CD14-positive monocyte (primary cell): Measurements from ENCODE around the gene SLC2A9. TPM values are rescaled to one million over a fixed set of nuclear protein-coding genes. Genes with fewer than 3 reads are reported as not detected.

Experiments used
- DNase-seq, 3 donors: peaks; one replicate each; pipeline ENCODE4 v3.0.0-alpha.2; 2011 to 2022
- H2AFZ ChIP-seq: 2 replicates; pipeline ENCODE4 v1.6.0; 2012; ENCODE audit warnings: mild to moderate bottlenecking, low read depth, low read length, inconsistent platforms; ENCODE audit not compliant: insufficient read depth, poor library complexity, severe bottlenecking
- H3K27ac ChIP-seq, 2 donors: 1 replicate in 1 of 2; 2 replicates in 1 of 2; pipeline ENCODE4 v1.5.1; 2012 to 2013; ENCODE audit warnings: low read length in 2 of 2, control low read depth in 1 of 2, inconsistent platforms in 1 of 2, low read depth in 1 of 2, mild to moderate bottlenecking in 1 of 2
- H3K27me3 ChIP-seq, 2 donors: one replicate each; pipeline versions ENCODE4 v1.6.0 to v1.6.1; 2011 to 2013; ENCODE audit warnings: low read length in 2 of 2; ENCODE audit not compliant: control insufficient read depth in 2 of 2, insufficient read depth in 2 of 2
- H3K36me3 ChIP-seq, 2 donors: replicated peaks in 1 of 2; 1 replicate in 1 of 2; 2 replicates in 1 of 2; pipeline versions ENCODE4 v1.5.1 to v1.6.1; 2012 to 2013; ENCODE audit warnings: low read length in 2 of 2, control low read depth in 1 of 2, inconsistent platforms in 1 of 2, mild to moderate bottlenecking in 1 of 2; ENCODE audit not compliant: insufficient read depth in 2 of 2, control insufficient read depth in 1 of 2
- H3K4me1 ChIP-seq, 2 donors: 1 replicate in 1 of 2; 2 replicates in 1 of 2; pipeline versions ENCODE4 v1.5.1 to v1.6.1; 2012 to 2013; ENCODE audit warnings: low read length in 2 of 2, control low read depth in 1 of 2, inconsistent platforms in 1 of 2, mild to moderate bottlenecking in 1 of 2, moderate library complexity in 1 of 2; ENCODE audit not compliant: insufficient read depth in 2 of 2, control insufficient read depth in 1 of 2
- H3K4me2 ChIP-seq: replicated peaks from 2 replicates; pipeline ENCODE3; 2012; ENCODE audit warnings: low read length, moderate library complexity, mild to moderate bottlenecking; ENCODE audit not compliant: poor library complexity, severe bottlenecking; ENCODE audit errors: extremely low read depth
- H3K4me3 ChIP-seq, 3 experiments: fragments of 200-600 bp in 1 of 3; sonication (generic) in 1 of 3; replicated peaks in 1 of 3; 1 replicate in 2 of 3; 2 replicates in 1 of 3; pipeline ENCODE4 v1.5.1; 2011 to 2013; ENCODE audit warnings: low read length in 3 of 3, mild to moderate bottlenecking in 3 of 3, control low read depth in 2 of 3, low read depth in 2 of 3, inconsistent platforms in 1 of 3, moderate library complexity in 1 of 3
- H3K79me2 ChIP-seq: 2 replicates; pipeline ENCODE4 v1.6.0; 2012; ENCODE audit warnings: mild to moderate bottlenecking, control low read depth, inconsistent platforms, low read length, moderate library complexity; ENCODE audit not compliant: insufficient read depth
- H3K9ac ChIP-seq: 2 replicates; pipeline ENCODE4 v1.6.0; 2017; ENCODE audit warnings: low read length, mild to moderate bottlenecking; ENCODE audit not compliant: insufficient read depth, poor library complexity, severe bottlenecking
- H3K9me3 ChIP-seq, 2 donors: replicated peaks in 1 of 2; 1 replicate in 1 of 2; 2 replicates in 1 of 2; pipeline versions ENCODE4 v1.5.1 to v1.6.1; 2012 to 2013; ENCODE audit warnings: low read length in 2 of 2, control low read depth in 1 of 2; ENCODE audit not compliant: control insufficient read depth in 1 of 2, insufficient read depth in 1 of 2
- H4K20me1 ChIP-seq: 2 replicates; pipeline ENCODE4 v1.6.0; 2012; ENCODE audit warnings: mild to moderate bottlenecking, low read length, control low read depth, moderate library complexity; ENCODE audit not compliant: insufficient read depth
- H3K27ac Mint-ChIP-seq, 7 donors: one replicate each; pipeline ENCODE4 v1.8.0; 2020; ENCODE audit warnings: mild to moderate bottlenecking in 7 of 7, mixed read lengths in 7 of 7, moderate library complexity in 6 of 7, inconsistent platforms in 2 of 7
- H3K27me3 Mint-ChIP-seq, 3 donors: one replicate each; pipeline ENCODE4 v1.8.0; 2021 to 2022; ENCODE audit warnings: low read depth in 3 of 3, mild to moderate bottlenecking in 3 of 3, mixed read lengths in 3 of 3, moderate library complexity in 3 of 3, inconsistent platforms in 1 of 3
- H3K36me3 Mint-ChIP-seq, 2 donors: one replicate each; pipeline ENCODE4 v1.8.0; 2020; ENCODE audit warnings: mixed read lengths in 2 of 2, inconsistent platforms in 1 of 2, mild to moderate bottlenecking in 1 of 2
- H3K4me1 Mint-ChIP-seq: one replicate; pipeline ENCODE4 v1.8.0; 2020; ENCODE audit warnings: mild to moderate bottlenecking, mixed read lengths
- H3K4me3 Mint-ChIP-seq, 2 donors: one replicate each; pipeline ENCODE4 v1.8.0; 2020; ENCODE audit warnings: mild to moderate bottlenecking in 2 of 2, mixed read lengths in 2 of 2, moderate library complexity in 1 of 2
- H3K9me3 Mint-ChIP-seq, 7 donors: one replicate each; pipeline ENCODE4 v1.8.0; 2020 to 2022; ENCODE audit warnings: mixed read lengths in 7 of 7, mild to moderate bottlenecking in 6 of 7, moderate library complexity in 6 of 7, inconsistent platforms in 2 of 7
- CTCF ChIP-seq: fragments of 200-600 bp; IDR thresholded peaks from one replicate; pipeline ENCODE4 v1.8.0; 2022; ENCODE audit warnings: antibody characterized with exemption, mild to moderate bottlenecking
- WGBS: methylation state at CpG from one replicate; pipeline ENCODE4 v1.1.5; 2013; ENCODE audit warnings: missing lambda C conversion rate; ENCODE audit not compliant: insufficient coverage; 5-methylcytosine and 5-hydroxymethylcytosine counted together
- intact Hi-C, 2 donors: fragments of 100-400 bp; cut with micrococcal nuclease; formaldehyde crosslinking; loops; one replicate each; pipeline versions ENCODE4 v1.15.0 to v1.15.1; 2023
- polyA minus RNA-seq: library from RNA; depleted of rRNA, polyadenylated mRNA; stranded (reverse); fragments of >200 nt; gene quantifications from 2 replicates; pipeline ENCODE4 v1.2.3, GENCODE V29; 2012
- polyA plus RNA-seq, 3 donors: library from polyadenylated mRNA; depleted of rRNA in 1 of 3; unstranded in 2 of 3; stranded (reverse) in 1 of 3; fragments of 300-500 nt in 2 of 3; fragments of >200 nt in 1 of 3; fragmentation: Illumina TruSeq in 2 of 3; gene quantifications; 1 replicate in 2 of 3; 2 replicates in 1 of 3; pipeline ENCODE4 v1.2.3, GENCODE V29; 2012 to 2021
- total RNA-seq, 12 experiments: library from RNA in 1 of 12; stranded (reverse) in 1 of 12; fragments of 120-200 nt in 1 of 12; gene quantifications; one replicate each; pipeline ENCODE4 v1.2.4 and lab custom pipeline; 2013 to 2026; ENCODE audit warnings: mixed read lengths in 6 of 12, inconsistent platforms in 1 of 12

The SLC2A9 gene
- total RNA-seq (2013): 24.6 TPM
- polyA plus RNA-seq (10 to 100 TPM; 27.3 to 38.6 (median 34.7) TPM), polyA minus RNA-seq (16.1 and 22.8 TPM in 2 replicates), total RNA-seq (lab: John Stamatoyannopoulos, UW) (3.4 to 32.8 (median 24.2) reads per million in 11 experiments)

GRCh38 chr4:10020871-10021652 lies at the start of gene SLC2A9:
Gene SLC2A9, minus strand, starts transcription at chr4:10021497. Its CDS starts 68 bp downstream, at chr4:10021429.
- Mint-ChIP-seq H3K27ac (peak within 1 kb of the TSS; percentile 87 to 99 (median 97)), H3K27me3 (peaks cover 0 to 2% (median 0%) of the 10 kb centered on the region in 3 donors), H3K4me3 (peak within 1 kb of the TSS; percentile 71 to 93), H3K9me3 (no peaks in the 10 kb centered on the region), H3K36me3 (peaks cover 15 to 23% of the 10 kb centered on the region in 2 donors), H3K4me1 (peaks cover 84% of the 10 kb centered on the region)
- intact Hi-C loops: loop anchor here (5.0 kb wide), 1 partner anchor 96 kb away; the partner anchor contains the start of gene WDR1 (in 2 of the 2)
- Histone ChIP-seq H3K27ac (peak within 1 kb of the TSS; percentile 95), H2AFZ (peak within 1 kb of the TSS; percentile 81), H3K27me3 (no peaks in the 10 kb centered on the region), H3K9ac (peak within 1 kb of the TSS; percentile 56), H3K79me2 (peaks cover 51% of the 10 kb centered on the region), H3K4me1 (peaks cover 72 to 79% of the 10 kb centered on the region in 2 donors), H3K4me2 (peak within 1 kb of the TSS; percentile 81), H3K36me3 (peaks cover 15 to 17% of the 10 kb centered on the region in 2 donors), H4K20me1 (peaks cover 16% of the 10 kb centered on the region), H3K4me3 (peak within 1 kb of the TSS; percentile 20 to 74 (median 42)), H3K9me3 (no peaks in the 10 kb centered on the region)
- TF ChIP-seq CTCF: no peak
- 0% methylated on average over 6 of the region's 17 CpGs for WGBS
- peak in 2 of 3 donors; percentile 68 to 70 for DNase-seq

- no peaks in the 10 kb centered on the region for H3K9me3 Mint-ChIP-seq
- no peaks in the 10 kb centered on the region for H3K27me3 ChIP-seq
- no peaks in the 10 kb centered on the region for H3K79me2 ChIP-seq
- H3K36me3 Mint-ChIP-seq: peaks cover 61 to 75% of the 10 kb centered on the region in 2 donors
- H3K4me2 ChIP-seq: no peak overlapping the region
- H3K27me3 Mint-ChIP-seq: no peaks in the 10 kb centered on the region
- 97% methylated on average over 11 of the region's 12 CpGs for WGBS
- no peaks in the 10 kb centered on the region for H4K20me1 ChIP-seq
- no peak overlapping the region for H3K27ac ChIP-seq
- H2AFZ ChIP-seq: no peak overlapping the region
- H3K36me3 ChIP-seq: peaks cover 45 to 89% of the 10 kb centered on the region in 2 donors
- H3K9me3 ChIP-seq: no peaks in the 10 kb centered on the region
- no peak overlapping the region for H3K4me3 Mint-ChIP-seq
- DNase-seq: no peak
- H3K4me1 ChIP-seq: peaks cover under 1 to 2% of the 10 kb centered on the region in 2 donors
- intact Hi-C loops: loop anchor here in 1 of 2 donors (5.0 to 10.0 kb wide), 2 partner anchors 307 to 364 kb away; no protein-coding TSS in a partner anchor
- H3K4me1 Mint-ChIP-seq: peaks cover under 1% of the 10 kb centered on the region
- H3K9ac ChIP-seq: no peak overlapping the region
- no peak for TF ChIP-seq CTCF
- peak overlapping the region in 2 of 7 donors; percentile 68 to 71 for H3K27ac Mint-ChIP-seq
- H3K4me3 ChIP-seq: no peak overlapping the region
Measured at GRCh38 chr4:10069075-10069642, 47.9 kb upstream of the SLC2A9 start.
